GM19193 (cell line): ENCODE results near the gene ARF1.
A peak's percentile ranks its signal among the peaks of the same experiment; 100 is the strongest.

Experiments
- POLR2A ChIP-seq: IDR thresholded peaks from 4 replicates; pipeline ENCODE4 v1.6.1; 2011; ENCODE audit not compliant: insufficient read depth, insufficient read length; ENCODE audit errors: extremely low read depth

The ARF1 gene

GRCh38 chr1:228082214-228082917 is at the start of gene ARF1:
ARF1 (plus strand) TSS chr1:228082708; CDS start chr1:228097115, 14,407 bp downstream.
- TF ChIP-seq POLR2A: peak; percentile 95

- TF ChIP-seq POLR2A: no peak
Observed at GRCh38 chr1:228033376-228033775, 49.1 kb upstream of the ARF1 start.

GRCh38 chr1:228034954-228035837 is 47.3 kb upstream of the ARF1 start:
- no peak for TF ChIP-seq POLR2A

GRCh38 chr1:228035844-228036243 is 46.7 kb upstream of the ARF1 start:
- no peak for TF ChIP-seq POLR2A

- no peak for TF ChIP-seq POLR2A
Observed at GRCh38 chr1:228036701-228037231, 45.7 kb upstream of the ARF1 start.

GRCh38 chr1:228037401-228038386 is 44.8 kb upstream of the ARF1 start:
- no peak for TF ChIP-seq POLR2A

- TF ChIP-seq POLR2A: no peak
Observed at GRCh38 chr1:228038387-228039005, 44.0 kb upstream of the ARF1 start.

- no peak for TF ChIP-seq POLR2A
Observed at GRCh38 chr1:228039006-228039903, 43.3 kb upstream of the ARF1 start.

GRCh38 chr1:228039986-228040385 is 42.5 kb upstream of the ARF1 start:
- TF ChIP-seq POLR2A: no peak

- no peak for TF ChIP-seq POLR2A
Observed at GRCh38 chr1:228041316-228041715, 41.2 kb upstream of the ARF1 start.

GRCh38 chr1:228042508-228042907 is 40.0 kb upstream of the ARF1 start:
- TF ChIP-seq POLR2A: no peak

GRCh38 chr1:228043281-228043848 is 39.1 kb upstream of the ARF1 start:
- TF ChIP-seq POLR2A: no peak

GRCh38 chr1:228044961-228045360 is 37.5 kb upstream of the ARF1 start:
- no peak for TF ChIP-seq POLR2A

GRCh38 chr1:228045405-228045804 is 37.1 kb upstream of the ARF1 start:
- no peak for TF ChIP-seq POLR2A
